B cell (primary cell): Measurements from ENCODE around the gene DOCK8.

ENCODE experiments used
- CTCF ChIP-seq: fragments of 200-600 bp; IDR thresholded peaks from one replicate; pipeline ENCODE4 v1.8.0; 2022; ENCODE audit warnings: antibody characterized with exemption, mild to moderate bottlenecking
- EZH2 ChIP-seq: IDR thresholded peaks from 2 replicates; pipeline ENCODE4 v1.6.1; 2012; ENCODE audit warnings: borderline replicate concordance, low read depth, mild to moderate bottlenecking, moderate library complexity, low read length; ENCODE audit not compliant: insufficient read depth, poor library complexity, severe bottlenecking

DNA sequence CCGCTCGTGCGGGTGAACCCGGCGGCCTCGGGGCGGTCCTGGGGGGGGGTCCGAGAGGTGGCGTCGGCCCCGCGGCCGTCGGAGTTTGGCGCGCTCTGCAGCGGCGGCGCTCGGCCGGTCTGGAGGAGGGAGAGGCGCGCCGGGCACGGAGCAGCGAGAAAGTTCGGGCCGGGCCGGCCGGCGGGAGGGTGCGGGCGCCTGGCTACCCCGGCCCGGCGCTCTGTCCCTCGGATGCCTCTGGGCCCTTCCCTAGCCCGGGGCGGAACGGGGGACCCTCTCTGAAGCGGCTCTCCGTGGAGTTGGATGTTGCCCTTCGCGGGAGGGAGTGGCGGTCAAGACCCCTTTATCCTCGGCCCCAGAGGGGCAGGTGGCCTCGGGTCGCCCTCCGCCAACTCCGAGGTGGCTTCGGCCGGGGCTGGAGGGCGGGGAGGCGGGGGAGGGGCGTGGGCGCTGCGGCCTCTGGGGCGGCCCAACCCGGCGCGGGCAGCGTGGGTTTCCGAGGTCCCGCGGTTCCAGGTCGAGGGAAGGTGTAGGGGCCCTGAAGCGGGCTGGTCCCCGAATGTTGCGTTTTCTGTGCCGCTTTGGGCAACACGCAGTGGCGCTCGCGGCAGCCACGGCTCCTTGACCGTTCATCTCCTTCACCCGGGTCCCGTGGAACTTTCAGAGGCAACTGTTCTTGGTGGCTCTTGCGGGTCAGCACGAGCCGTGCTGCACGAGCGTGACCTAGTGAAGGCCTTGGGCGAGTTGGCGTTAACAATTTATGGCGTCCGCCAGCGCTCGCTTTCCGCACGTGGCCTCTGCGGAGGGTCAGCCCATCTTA, 290.5 kb downstream of the DOCK8 start:
- TF ChIP-seq CTCF: no peak
- no peak for TF ChIP-seq EZH2
